ENCODE data around the gene BCL2.

BCL2 gene

GRCh38 chr18:63140038-63140450, 179.5 kb downstream of the BCL2 start:
- DNase-seq (ENCODE audit: low read depth), result no peak

DNA sequence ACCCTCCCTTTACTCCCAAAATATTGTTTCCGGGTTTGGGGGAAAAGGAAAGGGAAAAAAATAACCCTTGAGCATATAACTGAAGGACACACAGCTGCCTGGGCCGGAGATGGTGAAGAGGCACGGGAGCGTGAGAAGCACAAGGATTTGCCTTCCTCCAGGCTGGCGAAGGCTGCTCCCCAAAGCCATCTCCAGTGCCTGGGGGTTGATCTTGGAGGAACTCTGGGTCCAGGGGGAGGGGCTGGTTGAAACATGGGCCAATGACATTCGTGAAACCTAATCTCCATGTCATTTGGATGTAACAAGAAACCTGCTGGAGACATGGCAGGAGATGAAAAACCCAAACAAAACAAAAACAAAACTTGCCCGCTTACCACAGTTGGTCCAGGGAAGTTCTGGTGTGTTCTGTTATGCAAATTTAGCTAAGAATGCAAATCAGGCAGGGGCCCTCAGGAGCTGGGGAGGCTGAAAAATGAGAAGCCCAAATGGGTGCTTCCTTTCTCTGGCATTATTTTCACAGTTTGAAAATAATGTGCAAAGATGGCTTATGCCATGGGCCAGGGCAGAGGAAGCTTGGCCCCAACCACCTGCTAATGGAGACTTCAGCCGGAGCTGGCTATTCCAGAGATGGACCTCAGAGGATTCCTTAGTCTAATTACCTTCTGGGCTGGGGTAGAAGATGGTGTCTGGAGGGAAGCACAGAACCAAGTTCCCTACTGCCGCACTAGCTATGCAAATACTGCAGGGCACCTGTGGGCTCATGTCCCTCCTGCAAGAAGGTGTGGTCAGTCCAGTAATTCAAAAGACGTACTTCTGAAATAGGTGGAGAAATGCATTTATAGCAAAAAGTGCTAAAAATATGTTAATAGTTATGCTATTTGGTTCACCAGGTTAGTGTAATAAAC, 180.9 kb downstream of the BCL2 start:
- DNase-seq (ENCODE audit: low read depth), result no peak

- no peak for DNase-seq (ENCODE audit: low read depth)
These were observed 181.6 kb downstream of the BCL2 start for GRCh38 chr18:63137999-63138435.

DNA sequence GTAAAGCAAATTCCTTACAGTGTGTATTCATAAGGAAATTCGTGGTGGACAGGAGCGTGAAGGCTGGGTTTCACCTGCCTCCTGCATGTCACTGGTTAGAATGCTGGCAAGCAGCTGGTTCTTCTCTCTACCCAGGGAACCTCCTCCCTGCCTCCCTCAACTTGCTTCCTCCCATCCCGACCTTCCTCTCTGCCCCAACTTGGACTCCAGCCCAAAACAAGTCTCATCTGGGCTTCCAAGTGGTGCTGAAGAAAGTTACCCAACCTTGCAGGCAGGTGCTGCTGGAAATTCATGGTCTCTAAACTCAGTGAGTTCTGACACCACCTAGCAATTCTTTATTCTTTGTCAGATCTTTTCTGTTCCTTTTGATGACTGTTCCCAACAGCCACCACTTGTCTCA, 184.5 kb downstream of the BCL2 start:
- DNase-seq (ENCODE audit: low read depth), result no peak

- DNase-seq (ENCODE audit: low read depth), result no peak
These were observed 186.8 kb downstream of the BCL2 start for GRCh38 chr18:63132819-63133200.

DNA sequence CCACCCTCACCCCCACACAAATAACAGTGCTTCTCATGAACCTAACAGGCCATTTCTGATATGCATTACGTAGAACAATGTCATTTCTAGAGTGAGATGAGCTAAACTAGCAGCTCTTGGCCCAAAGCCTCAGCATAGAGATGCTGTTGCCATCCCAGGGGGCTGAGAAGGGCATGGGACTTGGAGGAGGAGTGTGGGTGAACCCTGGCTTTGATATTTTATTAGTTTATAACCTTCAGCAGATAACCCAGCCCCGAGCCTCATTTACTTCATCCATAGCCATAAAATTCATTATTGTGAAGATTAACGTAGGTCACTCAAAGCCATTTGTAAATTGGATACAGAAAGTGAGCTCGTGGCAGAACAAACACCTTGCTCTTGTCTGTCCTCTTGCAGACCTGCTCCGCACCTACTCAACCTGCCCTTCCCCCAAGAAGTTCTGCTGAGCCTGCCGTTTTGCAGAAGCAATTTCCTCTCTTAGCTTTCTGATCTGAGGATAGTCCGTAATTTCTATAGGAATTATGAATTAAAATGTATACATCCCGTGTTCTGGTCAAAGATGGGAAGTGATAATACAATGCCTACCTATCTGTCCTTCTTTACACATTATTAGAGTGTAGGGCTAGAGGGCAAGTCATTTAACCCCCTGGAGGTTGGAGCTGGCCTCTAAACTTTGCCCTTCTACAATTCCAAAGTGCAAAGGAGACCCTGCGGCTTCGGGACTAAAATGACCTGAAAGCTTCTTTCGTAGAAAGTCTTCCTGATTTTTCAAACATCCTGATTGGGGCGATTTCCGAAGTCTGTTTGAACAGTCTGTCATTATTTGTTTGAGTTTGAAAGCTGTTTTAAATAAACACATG, 187.4 kb downstream of the BCL2 start:
- no peak for DNase-seq (ENCODE audit: low read depth)

- peak; percentile 43 for DNase-seq (ENCODE audit: low read depth)
These were observed 188.2 kb downstream of the BCL2 start for GRCh38 chr18:63131106-63131958.

DNA sequence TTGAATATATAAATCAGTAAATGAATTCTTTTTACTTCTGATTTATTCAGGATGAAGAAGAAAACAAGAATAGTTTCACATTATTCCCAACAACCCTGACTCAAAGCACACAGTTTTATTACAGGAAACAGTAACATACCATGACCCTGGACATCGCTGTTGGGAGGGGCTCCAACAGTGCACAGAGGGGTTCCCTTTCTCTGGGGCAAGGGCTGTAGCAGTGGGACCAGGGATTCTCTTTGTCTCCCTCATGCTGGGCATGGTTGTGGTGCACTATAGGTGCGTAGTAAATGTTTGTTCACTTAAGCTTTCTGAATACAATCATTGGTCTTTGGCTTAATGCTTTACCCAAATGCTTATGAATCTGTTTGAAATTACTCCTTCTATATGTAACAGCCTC, 189.4 kb downstream of the BCL2 start:
- no peak for DNase-seq (ENCODE audit: low read depth)

GRCh38 chr18:63128237-63128974, 191.2 kb downstream of the BCL2 start:
- DNase-seq (ENCODE audit: low read depth), result no peak

GRCh38 chr18:63126134-63127069, 193.2 kb downstream of the BCL2 start:
- DNase-seq (ENCODE audit: low read depth), result no peak

DNA sequence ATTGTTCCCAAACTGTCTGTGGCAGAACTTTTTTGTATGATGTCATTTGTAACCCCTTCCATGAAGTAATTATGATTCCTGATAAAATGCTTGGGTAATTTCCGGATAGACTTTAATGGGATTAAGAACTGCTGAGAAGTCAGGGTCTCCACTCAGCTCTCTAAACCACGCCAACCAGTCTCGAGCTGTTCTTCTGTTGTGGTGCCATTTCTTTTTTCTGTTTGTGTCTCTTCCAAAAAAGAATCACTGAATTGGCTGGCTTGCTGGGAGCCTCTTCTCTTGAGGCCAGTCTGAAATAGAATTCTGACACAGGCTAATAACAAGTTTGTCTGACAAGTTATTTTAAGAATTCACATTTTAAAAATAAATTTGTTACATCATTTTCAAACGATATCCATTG, 198.9 kb downstream of the BCL2 start:
- no peak for DNase-seq (ENCODE audit: low read depth)

DNA sequence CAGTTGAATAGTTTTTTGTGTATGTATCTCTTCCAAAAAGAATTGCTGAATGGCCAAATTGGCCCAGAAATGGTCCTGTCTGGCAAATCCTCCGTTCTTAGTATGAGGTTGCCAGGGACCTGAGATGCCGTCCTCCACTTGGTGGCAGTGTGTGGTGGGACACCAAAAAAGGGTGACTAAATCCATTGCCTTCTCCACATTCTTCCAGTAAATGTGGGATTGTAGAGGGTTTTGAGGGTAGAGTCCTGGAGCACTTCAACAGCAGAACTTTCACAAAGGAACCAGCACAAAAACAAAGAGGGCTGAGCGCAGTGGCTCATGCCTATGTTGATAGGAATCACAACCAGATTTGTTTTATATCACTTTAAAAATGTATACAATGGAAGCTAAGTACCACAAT, 199.9 kb downstream of the BCL2 start:
- DNase-seq (ENCODE audit: low read depth), result no peak

DNA sequence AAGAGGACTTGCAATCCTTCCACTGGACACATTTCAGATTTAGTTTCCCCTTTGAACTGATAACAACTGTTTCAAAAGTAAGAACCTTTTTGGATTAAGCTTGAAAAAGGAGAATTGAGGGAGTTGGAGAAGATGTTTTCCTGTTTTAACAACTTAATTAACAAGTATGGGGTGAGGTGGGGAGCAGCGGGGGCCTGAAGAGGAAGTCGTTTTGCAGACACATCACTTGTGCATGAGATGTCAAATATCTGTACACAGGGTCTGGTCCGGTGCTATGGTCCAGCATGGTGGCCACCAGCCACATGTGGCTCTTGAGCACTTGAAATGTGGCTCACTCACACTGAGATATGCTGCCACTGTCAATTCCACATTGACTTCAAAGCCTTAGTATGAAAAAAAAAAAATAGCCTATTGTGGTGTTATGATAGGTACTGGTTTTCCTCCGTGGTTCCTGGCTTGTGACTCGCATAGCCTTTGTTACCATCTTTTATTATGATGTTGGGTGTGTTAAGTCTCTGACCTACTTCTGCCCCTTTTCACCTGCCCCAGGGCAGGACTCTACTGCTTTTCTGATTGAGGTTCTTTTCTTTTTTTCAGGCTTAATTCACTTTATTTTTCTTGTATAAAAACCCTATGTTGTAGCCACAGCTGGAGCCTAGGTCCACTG, 205.5 kb downstream of the BCL2 start:
- no peak for DNase-seq (ENCODE audit: low read depth)

- DNase-seq (ENCODE audit: low read depth), result no peak
These were observed 206.9 kb downstream of the BCL2 start for GRCh38 chr18:63112706-63113105.

DNA sequence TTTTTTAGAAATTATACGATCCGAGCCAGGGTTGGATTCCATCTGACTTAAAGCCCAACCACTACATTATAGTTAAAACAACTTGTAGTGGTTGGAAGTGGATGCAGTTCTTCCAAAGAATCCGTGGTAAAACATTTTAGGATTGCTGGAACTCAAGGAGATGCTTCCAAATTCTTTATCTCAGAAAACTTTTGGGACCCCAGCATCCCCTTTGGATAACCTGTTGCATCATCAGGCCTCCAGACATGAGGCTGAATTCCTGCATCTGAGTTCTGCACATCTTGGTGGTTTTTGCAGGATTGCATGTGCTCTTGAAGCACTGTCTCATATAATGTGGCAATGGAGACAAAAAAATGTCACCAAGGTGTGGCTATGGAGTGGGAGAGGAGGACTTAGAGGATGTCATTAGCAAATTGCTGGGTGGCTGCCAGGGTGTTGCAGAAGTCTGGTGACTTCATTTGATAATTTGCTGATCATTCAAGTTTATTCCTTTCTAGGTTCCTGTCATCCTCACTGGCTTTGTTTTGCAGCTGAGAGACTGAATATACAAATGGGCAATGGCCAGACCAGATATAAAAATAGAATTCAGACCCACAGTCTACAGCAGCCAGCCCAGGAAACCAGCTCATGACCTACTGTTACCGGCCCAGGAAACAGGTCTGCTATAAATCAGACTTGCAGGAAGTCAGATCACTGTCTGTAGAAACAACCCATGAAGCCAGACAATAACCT, 207.7 kb downstream of the BCL2 start:
- DNase-seq (ENCODE audit: low read depth), result no peak

DNA sequence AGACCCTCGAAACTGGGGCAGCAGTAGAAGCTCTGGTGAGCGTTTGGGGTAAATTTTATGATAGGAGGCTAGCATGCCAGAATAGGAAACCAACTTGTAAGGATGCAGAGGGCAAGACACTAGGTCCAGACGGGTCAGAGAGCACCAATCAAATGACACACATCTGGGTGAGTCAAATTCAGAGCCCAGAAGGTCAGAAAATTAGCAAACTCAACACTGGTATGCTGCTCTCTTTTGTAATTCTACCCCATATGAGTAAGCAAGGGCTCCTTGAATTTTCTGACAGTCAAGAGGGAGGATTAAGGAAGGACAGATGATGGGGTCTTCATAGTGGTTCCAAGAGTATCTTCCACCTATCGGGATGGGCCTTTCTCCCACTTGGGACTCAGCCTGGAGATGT, 209.8 kb downstream of the BCL2 start:
- no peak for DNase-seq (ENCODE audit: low read depth)

DNA sequence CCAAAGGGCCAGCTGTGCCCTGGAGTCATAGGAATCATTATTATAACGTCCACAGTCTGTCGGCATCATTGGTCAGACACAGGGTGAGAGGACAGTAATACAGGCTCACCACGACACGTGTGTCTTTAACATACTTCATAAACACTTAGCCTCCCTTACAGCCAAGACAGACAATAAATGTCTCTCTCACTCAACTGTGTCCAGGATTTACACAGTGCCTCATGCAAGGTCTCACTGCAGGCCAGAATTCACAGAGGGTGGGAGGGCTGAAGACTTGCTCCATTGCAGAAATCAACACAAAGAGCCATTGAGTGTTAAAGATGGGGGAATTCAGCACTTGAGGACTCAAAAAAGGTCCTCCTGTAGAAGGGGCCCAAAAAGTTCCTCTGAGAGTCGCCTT, 210.5 kb downstream of the BCL2 start:
- DNase-seq (ENCODE audit: low read depth), result no peak

DNA sequence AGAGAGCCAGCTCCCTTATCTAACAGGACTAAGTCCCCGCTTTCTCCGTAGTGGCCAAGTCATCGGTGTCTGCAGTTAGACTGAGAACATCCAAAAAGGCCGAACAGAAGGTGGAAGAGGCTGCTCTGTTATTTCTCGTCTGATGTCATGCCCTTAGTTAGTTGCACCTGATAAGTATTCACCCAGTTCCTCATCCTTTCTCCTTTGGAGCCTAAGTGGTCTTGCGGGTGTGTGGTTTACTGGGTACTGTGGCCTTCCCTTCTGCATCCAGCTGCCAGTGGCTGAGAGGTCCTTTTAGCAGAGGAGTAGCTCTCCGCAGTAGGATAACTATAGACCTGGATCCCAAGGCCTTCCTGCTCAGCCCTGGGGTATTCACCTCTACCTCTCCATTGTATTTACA, 211.6 kb downstream of the BCL2 start:
- DNase-seq (ENCODE audit: low read depth), result no peak

Data from stromal cell of bone marrow (primary cell).